HG02588 (cell line): Measurements from ENCODE around the gene CFAP77.
"Not testable (repeated sequence)": the region's sequence is repeated elsewhere in the genome, so short reads cannot be mapped to it uniquely, and the experiment has no call there.

Source experiments
- ATAC-seq: cut with Tn5 transposase; IDR thresholded peaks from one replicate; pipeline ENCODE4 v1.9.1; 2021; ENCODE audit warnings: mild to moderate bottlenecking, moderate library complexity; ENCODE audit not compliant: unreplicated experiment

The CFAP77 gene

DNA sequence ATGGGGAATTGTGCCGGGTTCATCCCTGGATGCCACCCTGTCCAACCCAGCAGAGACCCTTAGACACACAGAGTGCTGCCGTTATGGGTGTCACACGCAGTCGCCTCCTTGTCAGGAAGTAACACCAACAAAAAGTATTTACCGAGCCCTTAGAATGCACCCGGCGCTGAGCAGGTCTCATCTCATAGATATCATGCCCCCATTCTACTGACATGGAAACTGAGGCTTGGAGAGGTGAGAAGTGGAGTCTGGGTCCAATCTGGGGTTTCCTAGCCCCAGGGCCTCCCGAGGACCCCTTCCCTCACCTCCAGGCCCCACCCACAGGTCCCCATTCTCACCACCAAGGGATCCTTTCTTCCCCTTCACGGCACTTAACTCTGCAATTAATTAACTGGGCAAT, 135.6 kb downstream of the CFAP77 start:
- ATAC-seq, result no peak

DNA sequence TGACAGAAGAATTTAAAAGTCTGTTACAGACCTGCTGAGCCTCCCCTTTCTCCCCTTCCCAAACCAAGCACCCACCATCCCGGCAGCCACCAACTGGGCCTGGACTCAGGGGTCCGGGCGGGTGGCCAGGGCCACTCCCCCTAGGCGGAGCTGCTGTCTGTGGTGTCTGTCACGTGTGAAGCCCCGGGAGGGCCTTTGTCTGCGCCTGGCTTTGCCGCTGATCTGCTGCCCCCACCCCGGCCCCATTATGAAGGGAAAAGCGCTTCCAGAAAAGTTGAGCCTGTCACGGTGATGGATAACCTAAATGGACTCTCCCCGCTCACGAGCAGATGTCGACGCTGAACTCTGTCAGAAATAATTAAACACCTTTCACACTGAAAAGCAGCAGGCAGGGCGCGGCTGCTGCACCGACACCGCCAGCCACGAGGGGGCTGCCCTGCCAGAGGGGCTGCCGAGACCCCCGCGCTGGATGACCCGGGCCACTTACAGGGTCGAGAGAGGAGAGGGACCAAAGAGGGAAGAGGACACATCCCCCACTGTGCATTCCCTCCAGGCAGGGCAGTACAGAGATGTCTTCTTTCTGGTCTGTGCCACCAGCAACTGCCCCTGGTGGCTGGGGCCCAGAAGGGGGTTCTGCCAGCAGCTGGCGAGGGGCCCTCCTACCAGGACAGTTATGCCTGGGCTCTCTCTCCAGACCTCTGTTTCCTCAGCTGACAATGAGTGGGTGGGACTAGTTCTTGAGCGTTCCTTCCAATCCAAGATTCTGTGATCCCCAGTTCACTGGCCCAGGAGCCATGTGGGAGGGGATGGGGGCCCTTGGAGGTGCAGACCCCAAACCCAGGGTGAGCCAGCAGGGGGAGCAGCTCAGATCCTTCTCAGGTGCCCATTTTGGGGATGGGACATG, 136.4 kb downstream of the CFAP77 start:
- ATAC-seq, result no peak

DNA sequence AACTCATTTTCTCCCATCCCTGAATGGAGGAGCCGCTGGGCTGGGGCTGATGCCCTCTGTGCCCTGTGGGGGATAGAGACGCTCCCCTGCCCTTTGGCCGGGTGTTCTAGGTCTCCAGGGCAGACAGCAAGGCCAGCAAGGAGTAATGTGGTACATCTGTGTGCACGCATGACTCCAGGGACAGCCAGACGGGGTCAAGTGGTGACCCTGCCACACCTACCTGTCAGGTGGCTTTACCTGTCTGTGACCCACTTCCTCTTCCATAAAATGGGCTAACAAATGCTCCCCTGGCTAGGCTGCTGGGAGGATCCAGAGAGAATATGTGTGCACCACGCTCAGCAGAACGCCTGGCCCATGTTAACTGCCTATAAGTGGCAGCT, 137.0 kb downstream of the CFAP77 start:
- ATAC-seq, result no peak

DNA sequence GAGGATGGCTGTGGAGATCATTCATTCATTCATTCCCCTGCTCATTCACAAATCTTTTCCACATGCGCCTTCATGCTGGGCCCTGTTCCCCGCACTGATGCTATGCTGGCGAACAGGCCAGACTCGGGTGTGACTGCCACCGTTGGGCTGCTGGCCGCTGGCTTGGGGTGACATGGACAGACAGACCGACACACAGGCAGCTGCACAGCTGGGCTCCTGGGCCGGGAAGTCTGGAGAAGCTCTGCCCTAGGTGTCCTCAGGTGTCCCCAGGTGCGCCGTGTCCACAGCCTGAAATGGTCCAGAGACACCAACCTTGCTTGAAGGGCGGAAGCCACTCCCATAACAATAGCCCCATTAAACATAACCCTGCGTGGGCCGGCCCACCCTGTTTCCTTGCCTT, 137.4 kb downstream of the CFAP77 start:
- ATAC-seq, result no peak

DNA sequence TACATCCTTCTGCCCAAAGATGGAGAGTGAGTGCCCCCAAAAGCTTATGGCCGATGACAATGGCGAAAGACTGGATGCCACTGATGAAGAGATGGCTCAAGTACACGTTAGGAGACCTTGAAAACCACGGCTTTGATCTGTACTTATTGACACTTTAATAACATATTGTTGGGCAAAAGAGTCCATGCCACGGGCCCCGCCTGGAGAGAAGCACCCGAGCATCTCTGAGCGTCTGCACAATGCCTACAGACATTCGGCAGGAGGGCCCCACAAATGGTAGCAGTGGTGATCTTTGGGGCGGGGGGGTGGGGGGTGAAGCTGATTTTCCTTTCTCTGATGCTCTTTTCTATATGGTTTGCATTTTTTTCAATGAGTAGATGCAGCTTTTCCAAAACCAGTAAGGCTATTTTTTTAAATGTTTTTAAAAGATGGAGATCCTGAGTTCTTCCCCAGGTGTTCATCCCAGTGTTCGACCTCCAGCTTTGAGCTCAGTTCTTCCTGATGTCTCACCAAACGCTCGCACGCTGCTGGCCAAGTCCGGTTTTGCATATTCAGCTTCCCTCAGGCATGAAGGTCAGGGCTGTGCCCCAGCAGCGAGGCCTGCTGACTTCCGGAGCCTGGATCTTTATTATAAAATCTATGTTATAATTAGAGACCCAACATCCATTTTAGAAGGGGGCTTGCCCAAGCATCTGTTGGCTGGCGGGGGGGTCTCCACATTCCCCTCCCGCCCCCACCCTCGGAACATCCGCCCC, 138.1 kb downstream of the CFAP77 start:
- no peak for ATAC-seq

DNA sequence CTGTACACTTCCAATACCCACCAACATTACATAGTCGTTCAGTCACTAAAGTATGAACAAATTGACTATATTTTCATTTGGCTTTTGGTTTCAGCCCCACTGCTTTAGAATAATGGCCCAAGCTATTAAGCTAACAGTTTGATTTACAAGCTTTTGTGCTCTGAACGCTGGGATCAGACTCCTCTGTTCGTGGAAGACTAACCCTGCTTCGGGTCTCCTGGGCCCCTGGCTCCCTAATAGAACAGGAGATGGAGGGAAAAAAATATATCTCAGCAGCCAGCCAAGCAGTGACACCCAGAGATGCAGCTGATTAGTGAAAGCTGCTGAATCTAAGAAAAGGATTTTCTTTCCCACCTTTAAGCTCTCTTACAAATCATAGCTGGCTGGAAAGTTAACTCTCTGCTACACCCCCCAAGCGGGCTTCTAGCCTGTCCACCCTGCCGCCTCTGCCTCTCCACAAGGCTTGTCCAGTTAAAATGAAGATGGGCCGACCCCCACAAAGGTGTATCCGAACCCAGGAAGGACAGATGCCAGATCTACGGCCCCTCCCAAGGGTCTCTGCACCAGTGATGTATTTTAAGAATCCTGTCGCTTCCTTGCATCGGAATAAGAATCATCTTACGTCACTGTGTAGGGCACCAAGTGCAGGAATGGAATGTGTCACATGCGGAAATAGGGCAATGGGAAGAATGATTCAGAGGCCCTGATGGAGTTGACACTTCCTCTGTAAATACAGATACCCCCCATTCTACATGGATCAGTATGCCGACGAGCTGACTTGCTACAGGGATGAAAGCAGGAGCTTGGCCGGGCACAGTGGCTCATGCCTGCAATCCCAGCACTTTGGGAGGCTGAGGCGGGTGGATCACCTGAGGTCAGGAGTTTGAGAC, 139.0 kb downstream of the CFAP77 start:
- ATAC-seq, result no peak

DNA sequence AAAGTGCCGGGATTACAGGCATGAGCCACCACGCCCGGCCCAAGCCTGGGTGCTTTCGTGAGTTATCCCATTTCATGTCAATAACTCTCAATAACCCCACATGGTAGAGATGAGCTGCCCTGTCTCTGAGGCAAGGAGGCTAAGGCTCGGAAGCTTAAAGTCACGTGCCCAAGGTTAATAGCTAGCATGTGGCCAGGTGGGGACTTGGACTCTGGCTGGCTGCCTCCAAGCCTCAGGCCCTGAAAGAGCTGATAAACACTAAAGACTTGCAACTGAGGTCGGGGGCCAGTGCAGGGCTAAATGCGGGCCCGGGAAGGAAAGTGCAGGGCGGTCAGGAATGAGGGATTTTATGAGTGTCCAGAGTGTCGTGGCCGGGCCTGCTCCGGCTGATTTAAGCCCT, 141.5 kb downstream of the CFAP77 start:
- no peak for ATAC-seq

DNA sequence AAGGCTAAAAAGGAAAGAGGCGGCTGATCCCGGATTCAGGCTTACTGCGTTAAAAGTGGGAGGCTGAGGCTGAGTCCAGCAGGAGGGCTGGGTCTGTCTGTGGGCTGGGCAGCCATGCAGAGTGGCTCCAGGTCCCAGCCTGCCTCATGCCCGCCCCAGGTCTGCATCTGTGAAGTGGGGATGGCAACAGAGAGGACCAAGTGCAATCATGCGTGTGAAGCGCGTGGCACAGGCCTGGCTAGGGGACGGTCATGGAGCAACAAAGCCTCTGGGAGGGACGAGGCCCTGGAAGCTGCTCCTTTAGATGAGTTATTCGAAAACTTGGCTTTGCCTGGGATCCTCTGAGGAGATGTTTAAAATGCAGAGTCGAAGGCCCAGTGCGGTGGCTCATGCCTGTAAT, 142.0 kb downstream of the CFAP77 start:
- no peak for ATAC-seq

DNA sequence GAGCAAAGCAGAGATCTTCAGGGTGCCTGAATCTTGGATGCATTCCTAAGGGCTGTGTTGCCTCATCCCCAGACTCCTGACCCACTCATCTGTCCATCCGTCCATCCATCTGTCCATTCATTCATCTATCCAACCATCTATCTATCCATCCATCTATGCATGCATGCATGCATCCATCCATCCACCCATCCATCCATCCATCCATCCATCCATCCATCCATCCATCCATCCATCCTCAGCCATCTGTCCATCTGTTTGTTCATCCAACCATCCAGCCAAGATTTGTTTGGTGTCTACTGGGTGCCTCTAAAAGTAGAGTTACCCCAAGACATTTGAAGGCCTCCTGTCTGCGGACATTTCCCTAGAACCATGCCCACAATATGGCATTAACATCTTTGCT, 144.7 kb downstream of the CFAP77 start:
- ATAC-seq, result no peak

DNA sequence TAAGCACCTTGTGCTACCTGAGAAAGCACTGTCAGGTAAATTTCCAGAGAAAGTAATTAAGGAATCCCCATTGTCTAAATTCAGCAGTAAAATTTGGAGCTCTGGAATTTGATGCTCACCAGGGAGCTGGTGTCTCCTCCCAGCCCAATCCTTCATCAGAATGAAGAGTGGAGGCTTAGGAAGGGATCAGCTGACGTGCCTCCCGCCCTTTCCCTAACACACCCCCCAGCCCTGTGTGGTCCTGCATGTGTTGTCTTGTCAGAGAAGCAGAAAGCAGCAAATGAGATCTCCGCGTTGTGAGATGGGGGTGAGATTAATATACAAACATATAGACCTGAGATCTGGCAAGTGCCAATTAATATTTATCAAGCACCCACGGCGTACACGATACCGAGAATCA, 145.5 kb downstream of the CFAP77 start:
- ATAC-seq, result no peak

DNA sequence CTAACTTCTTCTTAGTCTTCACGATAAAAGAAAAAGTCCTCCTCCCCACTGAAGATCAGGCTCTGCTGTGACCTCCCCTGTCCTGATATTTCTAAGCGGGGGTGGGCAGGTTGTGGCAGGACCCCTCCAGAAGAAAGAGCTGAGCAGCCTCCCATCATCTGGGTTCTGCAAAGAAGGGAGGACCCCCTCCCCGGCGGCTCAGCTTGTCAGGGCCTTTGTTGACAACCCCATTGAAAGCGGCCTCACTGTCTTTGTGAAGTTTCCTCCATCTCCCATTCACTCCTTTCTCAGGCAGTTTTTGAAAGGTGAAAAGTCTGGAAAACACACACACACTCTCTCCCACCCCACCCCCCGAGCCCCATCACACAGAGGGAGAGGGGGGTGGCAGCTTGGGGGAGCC, 146.2 kb downstream of the CFAP77 start:
- ATAC-seq, result no peak

DNA sequence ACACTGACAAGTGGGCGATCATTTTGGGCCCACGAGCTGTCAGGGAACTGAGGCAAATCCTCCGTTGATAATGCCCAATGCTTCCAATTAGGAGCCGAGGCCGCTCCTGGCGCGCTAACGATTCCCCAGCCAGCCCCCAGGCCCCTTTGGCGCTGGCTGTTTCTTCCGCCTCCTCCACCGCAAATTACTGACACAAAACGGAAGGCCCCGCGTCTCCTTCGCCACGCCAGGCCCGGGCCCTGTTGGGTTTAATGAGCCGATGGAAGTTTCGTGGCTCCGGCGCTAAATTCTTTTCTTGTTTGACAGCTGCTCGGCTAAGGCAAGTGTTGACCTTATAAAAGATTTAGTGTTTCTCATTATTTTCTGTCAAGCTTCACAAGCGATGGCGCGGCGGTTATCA, 146.7 kb downstream of the CFAP77 start:
- ATAC-seq, result no peak

DNA sequence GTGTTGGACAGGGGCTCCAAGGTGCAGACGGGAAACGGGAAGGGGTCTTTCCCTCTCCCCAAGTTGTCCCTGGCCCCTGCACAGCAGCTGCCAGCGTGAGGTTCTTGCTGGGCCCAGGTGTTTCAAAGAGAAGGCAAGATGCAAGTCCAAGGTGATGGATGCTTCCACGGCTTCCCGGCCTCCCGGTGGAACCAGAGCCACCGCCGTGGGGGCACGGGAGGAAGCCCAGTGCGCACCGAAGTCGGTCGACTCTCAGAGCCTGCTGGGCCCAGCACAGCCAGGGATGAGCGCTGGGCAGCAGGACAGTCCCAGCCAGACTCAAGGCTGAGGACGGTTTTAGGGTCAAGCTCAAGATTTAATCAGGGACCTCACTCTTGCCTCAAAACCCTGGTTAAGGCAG, 147.1 kb downstream of the CFAP77 start:
- ATAC-seq, result no peak

DNA sequence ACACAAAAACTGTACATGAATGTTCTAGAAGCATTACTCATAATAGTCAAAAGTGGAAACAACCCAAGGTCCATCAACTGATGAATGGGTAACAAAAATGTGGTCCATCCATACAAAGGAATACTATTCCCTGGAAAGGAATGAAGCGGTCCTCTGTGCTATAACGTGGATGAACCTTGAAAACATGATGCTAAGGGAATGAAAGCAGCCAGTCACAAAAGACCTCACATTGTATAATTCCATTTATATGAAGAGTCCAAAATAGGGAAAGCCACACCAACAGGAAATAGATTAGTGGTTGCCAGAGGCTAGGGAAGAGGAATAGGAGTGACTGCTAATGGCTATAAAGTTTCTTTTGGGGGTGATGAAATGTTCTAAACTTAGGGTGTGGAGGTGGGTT, 149.7 kb downstream of the CFAP77 start:
- ATAC-seq, result no peak

DNA sequence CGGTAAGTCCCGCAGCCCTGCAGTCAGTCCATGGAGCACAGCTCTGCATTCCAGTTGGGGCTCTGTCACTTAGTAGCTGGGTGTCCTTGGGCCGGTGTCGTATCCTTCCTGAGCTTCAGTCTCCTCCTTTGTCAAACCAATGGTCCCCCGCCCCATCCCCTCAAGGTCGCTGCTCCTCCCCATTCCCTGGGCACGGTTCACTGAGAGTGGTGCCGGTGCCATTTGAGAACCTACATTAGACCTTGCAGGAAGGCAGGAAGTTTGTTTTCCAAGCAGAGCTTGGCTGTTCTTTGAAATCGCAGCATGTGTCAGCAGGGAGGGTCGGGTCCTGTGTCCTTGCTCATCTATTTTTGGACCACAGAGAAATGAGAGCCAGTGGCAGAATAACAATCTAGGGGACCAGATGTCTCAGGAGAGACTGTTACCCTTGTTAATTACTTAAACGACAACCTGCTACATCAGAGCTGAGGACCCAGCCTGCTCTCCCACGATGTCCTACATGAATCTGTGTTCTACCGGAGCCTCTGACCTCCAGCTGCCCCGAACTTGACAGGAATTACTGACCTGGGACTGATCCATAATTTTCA, 150.7 kb downstream of the CFAP77 start:
- ATAC-seq, result no peak

DNA sequence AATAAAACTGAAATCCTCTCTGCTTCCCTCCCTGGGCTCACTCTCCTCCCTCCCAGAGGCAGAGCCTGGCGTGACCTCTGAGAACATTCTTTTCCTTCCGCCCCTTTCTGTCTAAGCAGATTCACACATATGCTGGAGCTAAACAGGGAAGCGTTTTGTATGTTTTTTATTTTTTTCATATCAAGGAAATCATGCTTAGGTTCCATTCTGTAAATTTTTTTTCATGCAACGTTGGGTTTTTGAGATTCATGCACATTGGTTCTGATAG, 152.2 kb downstream of the CFAP77 start:
- ATAC-seq, result no peak

DNA sequence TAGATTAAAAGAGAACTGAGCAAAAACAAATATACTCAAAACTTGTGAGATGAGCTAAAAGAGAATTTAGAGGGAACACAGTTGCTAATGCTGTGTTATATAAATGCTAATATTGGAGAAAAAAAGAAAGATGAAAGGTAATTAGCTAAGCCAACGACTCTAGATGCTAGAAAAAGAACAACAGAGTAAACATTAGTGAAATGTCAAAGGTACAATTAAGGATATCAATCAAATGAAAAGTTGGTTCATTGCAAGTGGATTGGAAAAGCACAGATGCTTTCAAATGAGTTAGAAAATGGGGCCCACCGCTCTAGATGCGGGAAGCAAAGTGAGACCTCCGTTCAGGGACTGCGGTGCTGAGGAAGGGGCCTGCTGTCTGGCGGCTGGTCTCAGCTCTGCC, 154.5 kb downstream of the CFAP77 start:
- ATAC-seq, result no peak

DNA sequence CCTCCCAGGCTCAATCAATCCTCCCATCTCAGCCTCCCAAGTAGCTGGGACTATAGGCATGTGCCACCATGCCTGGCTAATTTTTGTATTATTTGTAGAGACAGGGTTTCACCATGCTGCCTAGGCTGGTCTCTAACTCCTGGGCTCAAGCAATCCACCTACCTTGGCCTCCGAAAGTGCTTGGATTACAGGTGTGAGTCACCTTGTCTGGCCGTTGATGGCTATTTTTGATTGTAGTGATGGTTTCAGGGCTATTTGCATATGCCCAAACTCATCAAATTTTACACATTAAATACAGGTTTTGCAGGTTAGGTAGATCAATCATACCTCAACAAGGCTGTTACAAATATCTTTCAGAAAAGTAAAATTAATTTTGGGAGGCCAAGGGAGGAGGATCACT, 158.8 kb downstream of the CFAP77 start:
- ATAC-seq, result not testable (repeated sequence)

DNA sequence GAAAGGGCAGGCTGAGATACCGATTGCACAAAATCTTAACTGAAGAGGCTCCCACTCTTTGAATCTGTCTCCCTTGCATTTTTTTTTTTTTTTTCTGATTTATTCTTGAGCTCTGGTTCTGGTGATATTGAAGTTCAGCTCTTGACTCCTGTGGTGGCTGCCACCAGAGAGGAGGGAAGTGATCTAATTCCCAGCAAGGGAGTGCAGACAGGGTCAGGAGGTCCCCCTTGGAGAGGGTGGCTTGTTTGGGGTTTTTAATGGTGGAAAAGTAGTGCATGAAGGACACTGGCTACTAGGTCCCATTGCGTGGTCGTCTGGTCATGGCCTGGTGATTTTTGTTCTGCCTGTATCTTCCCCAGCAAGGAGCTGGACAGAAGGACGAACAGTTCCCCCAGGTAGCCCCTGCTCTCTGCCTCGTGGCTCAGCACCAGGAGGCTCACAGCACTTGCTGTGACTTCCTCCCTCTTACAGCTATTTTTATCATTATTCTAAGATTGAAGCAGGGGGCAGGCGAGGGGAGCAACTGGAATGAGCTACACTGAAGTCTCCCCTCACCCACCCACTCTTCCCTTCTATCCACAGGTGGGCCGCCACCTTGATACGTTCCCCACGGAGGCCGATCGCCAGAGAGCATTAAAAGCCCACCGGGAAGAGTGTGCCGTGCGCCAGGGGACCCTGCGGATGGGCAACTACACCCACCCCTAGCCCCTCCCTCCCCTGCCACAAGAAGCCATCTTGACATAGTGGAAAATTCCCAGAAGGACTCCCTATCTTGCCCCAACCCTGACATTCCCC, 162.0 kb downstream of the CFAP77 start:
- no peak for ATAC-seq

DNA sequence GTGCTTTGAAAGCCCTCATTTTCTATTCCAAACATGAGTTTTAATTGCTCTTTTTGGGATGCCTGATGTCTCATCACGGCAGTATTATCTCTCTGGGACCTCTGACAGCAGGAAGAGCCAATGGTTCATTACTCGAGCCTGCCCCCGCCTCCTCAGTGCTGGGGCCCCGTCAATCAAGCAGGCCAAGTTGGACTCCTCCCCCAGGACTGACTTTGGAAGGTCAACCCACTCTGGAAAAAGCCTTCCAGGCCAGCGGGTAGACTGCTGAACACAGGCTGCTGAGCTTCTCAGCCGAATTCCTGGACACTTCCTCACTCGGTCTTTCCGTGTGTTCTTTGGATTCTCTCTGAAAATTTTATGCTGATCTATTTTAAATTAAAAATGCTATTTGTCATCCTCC, 162.9 kb downstream of the CFAP77 start:
- no peak for ATAC-seq
